ENCODE data around the gene MAGEA9B. TPM values are rescaled to one million over a fixed set of nuclear protein-coding genes. Genes with fewer than 3 reads are reported as not detected.
"Not testable (repeated sequence)": the region's sequence is repeated elsewhere in the genome, so short reads cannot be mapped to it uniquely, and the experiment has no call there.

The MAGEA9B gene
- total RNA-seq, 1 experiment from 2014 or later, result not detected

- H3K4me1 ChIP-seq (replicated peaks); H3K27ac ChIP-seq; DNase-seq (ENCODE audit: low read depth in 1 of 2, low spot score in 2 of 2); H3K27me3 ChIP-seq (replicated peaks); H3K9me3 ChIP-seq (replicated peaks); H3K36me3 ChIP-seq; H3K4me3 ChIP-seq: not testable (repeated sequence)
Observed at GRCh38 chrX:149537474-149537873, 49.8 kb downstream of the MAGEA9B start.

GRCh38 chrX:149534926-149535602 lies 52.2 kb downstream of the MAGEA9B start:
- DNase-seq (ENCODE audit: low read depth in 1 of 2, low spot score in 2 of 2); H3K36me3 ChIP-seq; H3K27ac ChIP-seq; H3K9me3 ChIP-seq (replicated peaks); H3K4me1 ChIP-seq (replicated peaks); H3K27me3 ChIP-seq (replicated peaks); H3K4me3 ChIP-seq: not testable (repeated sequence)

GRCh38 chrX:149533999-149534398 lies 53.3 kb downstream of the MAGEA9B start:
- not testable (repeated sequence) for DNase-seq (ENCODE audit: low read depth in 1 of 2, low spot score in 2 of 2); H3K27me3 ChIP-seq (replicated peaks); H3K4me3 ChIP-seq; H3K27ac ChIP-seq; H3K9me3 ChIP-seq (replicated peaks); H3K4me1 ChIP-seq (replicated peaks); H3K36me3 ChIP-seq

GRCh38 chrX:149532868-149533267 lies 54.4 kb downstream of the MAGEA9B start:
- not testable (repeated sequence) for H3K36me3 ChIP-seq; H3K4me1 ChIP-seq (replicated peaks); H3K27me3 ChIP-seq (replicated peaks); DNase-seq (ENCODE audit: low read depth in 1 of 2, low spot score in 2 of 2); H3K27ac ChIP-seq; H3K4me3 ChIP-seq; H3K9me3 ChIP-seq (replicated peaks)

Other genes with a start within 250 kb of the MAGEA9B start
- gene IDS, start 82.2 kb downstream of the MAGEA9B start, total RNA-seq (2014; rRNA removed; shearing (Covaris generic)), result 18.3 and 18.9 TPM in 2 replicates
- gene EOLA1, start 46.4 kb downstream of the MAGEA9B start, total RNA-seq (2014; rRNA removed; shearing (Covaris generic)), result 30.5 and 41.5 TPM in 2 replicates
- not detected in 2 replicates for gene HSFX3, start 37.5 kb downstream of the MAGEA9B start, total RNA-seq (2014; rRNA removed; shearing (Covaris generic))
- not detected in 2 replicates for gene HSFX2, start 7.9 kb upstream of the MAGEA9B start, total RNA-seq (2014; rRNA removed; shearing (Covaris generic))
- gene TMEM185A, start 44.3 kb upstream of the MAGEA9B start, total RNA-seq (2014; rRNA removed; shearing (Covaris generic)), result 35.1 and 55.7 TPM in 2 replicates
- not detected in 2 replicates for gene MAGEA11, start 124.6 kb upstream of the MAGEA9B start, total RNA-seq (2014; rRNA removed; shearing (Covaris generic))
- gene HSFX1, start 186.6 kb upstream of the MAGEA9B start, total RNA-seq (2014; rRNA removed; shearing (Covaris generic)), result 0.69 and 1.5 TPM in 2 replicates
- not detected in 2 replicates for gene MAGEA9, start 194.5 kb upstream of the MAGEA9B start, total RNA-seq (2014; rRNA removed; shearing (Covaris generic))